PFSK-1 (cell line): Measurements from ENCODE around the gene ASIC4.

Source experiments
- POLR2AphosphoS5 ChIP-seq: IDR thresholded peaks from 2 replicates; pipeline ENCODE4 v1.6.1; 2012; ENCODE audit warnings: low read depth, mild to moderate bottlenecking, control low read depth, low read length, moderate library complexity
- TAF1 ChIP-seq: IDR thresholded peaks from 2 replicates; pipeline ENCODE4 v1.6.1; 2012; ENCODE audit warnings: low read length, control low read depth, borderline replicate concordance; ENCODE audit not compliant: insufficient read depth
- TF ChIP-seq, protein P1 (sequence below), 2 experiments: IDR thresholded peaks; 2 replicates each; pipeline versions ENCODE4 v1.6.1 to v1.8.0; 2011 to 2012; ENCODE audit warnings: low read depth in 2 of 2, low read length in 2 of 2, control low read depth in 1 of 2, inconsistent platforms in 1 of 2, mild to moderate bottlenecking in 1 of 2, moderate library complexity in 1 of 2; ENCODE audit not compliant: insufficient read depth in 1 of 2

DNA sequence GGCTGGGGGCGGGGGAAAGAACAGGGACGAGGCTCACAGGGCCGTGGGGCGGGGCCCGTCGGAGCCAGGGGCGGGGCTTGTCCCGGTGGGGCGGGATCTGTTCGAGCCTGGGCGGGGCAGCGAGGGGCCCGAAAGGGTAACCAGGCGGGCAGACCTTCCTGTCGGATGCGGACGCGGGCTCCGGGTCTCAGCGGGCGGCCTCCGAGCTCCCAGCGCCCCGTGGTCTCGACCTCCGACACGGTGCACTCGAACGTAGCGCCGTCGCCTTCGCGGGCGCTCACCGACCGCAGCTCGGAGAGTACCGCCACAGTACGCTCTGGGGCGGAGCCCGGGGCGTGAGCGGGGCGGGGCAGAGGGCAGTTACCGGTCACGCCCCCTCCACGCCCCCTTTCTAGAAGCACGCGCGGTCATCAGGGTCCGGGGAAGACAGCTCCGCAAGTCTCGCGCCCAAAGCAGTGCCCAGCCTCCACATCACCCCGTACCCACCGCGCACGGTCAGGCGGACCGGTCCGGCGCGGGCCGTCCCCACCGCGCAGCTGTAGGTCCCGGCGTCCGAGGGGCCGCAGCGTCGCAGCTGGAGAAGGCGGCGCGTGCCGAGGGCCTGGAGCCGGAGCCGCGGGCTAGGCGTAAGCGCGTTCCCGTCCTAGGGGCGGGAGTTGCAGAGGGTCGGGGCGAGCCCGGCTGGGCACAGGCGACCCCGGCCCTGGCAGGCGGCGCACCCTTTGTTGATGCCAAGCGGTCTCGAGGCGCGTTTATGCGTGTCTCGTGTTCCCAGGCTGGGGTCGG, 38.3 kb downstream of the ASIC4 start:
- TF ChIP-seq POLR2AphosphoS5, result no peak; the same call in 1 of the 2 replicates
- no peak for TF ChIP-seq TAF1
- TF ChIP-seq, protein P1, sequence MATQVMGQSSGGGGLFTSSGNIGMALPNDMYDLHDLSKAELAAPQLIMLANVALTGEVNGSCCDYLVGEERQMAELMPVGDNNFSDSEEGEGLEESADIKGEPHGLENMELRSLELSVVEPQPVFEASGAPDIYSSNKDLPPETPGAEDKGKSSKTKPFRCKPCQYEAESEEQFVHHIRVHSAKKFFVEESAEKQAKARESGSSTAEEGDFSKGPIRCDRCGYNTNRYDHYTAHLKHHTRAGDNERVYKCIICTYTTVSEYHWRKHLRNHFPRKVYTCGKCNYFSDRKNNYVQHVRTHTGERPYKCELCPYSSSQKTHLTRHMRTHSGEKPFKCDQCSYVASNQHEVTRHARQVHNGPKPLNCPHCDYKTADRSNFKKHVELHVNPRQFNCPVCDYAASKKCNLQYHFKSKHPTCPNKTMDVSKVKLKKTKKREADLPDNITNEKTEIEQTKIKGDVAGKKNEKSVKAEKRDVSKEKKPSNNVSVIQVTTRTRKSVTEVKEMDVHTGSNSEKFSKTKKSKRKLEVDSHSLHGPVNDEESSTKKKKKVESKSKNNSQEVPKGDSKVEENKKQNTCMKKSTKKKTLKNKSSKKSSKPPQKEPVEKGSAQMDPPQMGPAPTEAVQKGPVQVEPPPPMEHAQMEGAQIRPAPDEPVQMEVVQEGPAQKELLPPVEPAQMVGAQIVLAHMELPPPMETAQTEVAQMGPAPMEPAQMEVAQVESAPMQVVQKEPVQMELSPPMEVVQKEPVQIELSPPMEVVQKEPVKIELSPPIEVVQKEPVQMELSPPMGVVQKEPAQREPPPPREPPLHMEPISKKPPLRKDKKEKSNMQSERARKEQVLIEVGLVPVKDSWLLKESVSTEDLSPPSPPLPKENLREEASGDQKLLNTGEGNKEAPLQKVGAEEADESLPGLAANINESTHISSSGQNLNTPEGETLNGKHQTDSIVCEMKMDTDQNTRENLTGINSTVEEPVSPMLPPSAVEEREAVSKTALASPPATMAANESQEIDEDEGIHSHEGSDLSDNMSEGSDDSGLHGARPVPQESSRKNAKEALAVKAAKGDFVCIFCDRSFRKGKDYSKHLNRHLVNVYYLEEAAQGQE (IDR thresholded peaks at IDR 0.05; ENCODE audit: insufficient read depth in 1 of 2, low read depth in 2 of 2, low read length in 2 of 2), result no peak
